Measurements from ENCODE around the gene SHISAL2A. TPM values are rescaled to one million over a fixed set of nuclear protein-coding genes. Genes with fewer than 3 reads are reported as not detected.

SHISAL2A gene
- total and polyA plus RNA-seq, 10 of the 15 experiments (the other 5 are each of a cell fraction or from before 2014, with no cell fraction given) = 0.18 to 0.67 (median 0.45) TPM

DNA sequence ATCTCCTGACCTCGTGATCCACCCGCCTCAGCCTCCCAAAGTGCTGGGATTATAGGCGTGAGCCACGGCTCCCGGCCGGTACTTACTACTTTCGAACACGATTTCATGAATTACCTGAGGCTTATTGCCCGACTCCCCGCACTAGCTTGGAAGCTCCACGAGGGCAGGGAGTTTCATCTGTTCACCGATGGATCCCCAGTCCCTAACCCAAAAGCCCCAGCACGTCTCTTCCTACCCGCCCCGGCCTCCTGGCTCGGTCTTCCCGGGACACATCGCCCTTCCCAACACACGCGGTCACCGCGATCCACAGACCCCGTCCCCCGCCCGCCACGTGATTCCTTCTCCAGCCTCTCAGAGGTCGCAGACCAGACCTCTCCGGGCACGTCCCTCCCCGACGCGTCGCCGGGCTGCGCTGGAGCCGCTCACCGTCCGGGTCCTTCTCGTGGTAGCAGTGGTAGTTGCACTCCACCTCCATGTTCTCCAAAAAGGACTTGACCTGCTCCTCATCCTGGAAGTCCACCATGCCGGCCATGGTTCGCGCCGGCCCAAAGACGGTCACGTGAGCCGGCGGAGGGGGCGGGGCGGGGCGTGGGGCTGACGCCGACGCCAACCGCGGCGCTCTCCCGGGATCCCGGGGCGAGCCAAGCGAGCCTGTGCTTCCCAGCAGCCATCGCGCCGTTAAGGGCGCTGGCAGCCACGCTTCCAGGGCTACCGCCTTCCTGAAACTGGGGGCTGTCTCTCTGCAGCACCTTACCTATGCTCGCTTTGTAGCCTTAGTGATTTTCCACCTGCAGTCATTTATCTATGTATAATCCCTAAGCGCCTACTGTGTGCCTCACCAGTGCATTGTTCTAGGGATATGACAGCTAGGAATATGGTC, 65.1 kb downstream of the SHISAL2A start, which contains the start of gene COA7 (continued):
- TF ChIP-seq, protein P1, sequence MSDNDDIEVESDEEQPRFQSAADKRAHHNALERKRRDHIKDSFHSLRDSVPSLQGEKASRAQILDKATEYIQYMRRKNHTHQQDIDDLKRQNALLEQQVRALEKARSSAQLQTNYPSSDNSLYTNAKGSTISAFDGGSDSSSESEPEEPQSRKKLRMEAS (IDR thresholded peaks at IDR 0.05; ENCODE audit: low read depth, low read length) = peak; percentile 18
- TF ChIP-seq YY1 (IDR thresholded peaks at IDR 0.05; ENCODE audit: low read depth, low read length) (peak; percentile 90), RUNX3 (IDR thresholded peaks at IDR 0.05; ENCODE audit: low read length) (peak; percentile 36), RB1 (IDR thresholded peaks at IDR 0.05; ENCODE audit: borderline replicate concordance) (0 out of 2 replicates have a peak, but pooled peaks have one; percentile 20), TBL1XR1 (IDR thresholded peaks at IDR 0.05; ENCODE audit: low read depth, low read length) (no peak), GATAD2B (conservative IDR thresholded peaks at IDR 0.05; ENCODE audit: low read depth) (peak; percentile 55), PKNOX1 (IDR thresholded peaks at IDR 0.05) (no peak), CBX5 (IDR thresholded peaks at IDR 0.05; ENCODE audit: low read depth) (no peak), IKZF2 (IDR thresholded peaks at IDR 0.05) (peak; percentile 53 to 67; a peak in 3 of 4 replicates), EGR1 (IDR thresholded peaks at IDR 0.05; ENCODE audit: borderline replicate concordance in 1 of 2, low read depth in 2 of 2, low read length in 2 of 2) (peak in 1 of 2 experiments; percentile 20; a peak in 1 of 3 replicates), SPI1 (IDR thresholded peaks at IDR 0.05; ENCODE audit: borderline replicate concordance, insufficient read depth, low read depth, low read length) (no peak), USF2 (IDR thresholded peaks at IDR 0.05; ENCODE audit: borderline replicate concordance, low read depth, low read length) (peak; percentile 28), PBX3 (IDR thresholded peaks at IDR 0.05; ENCODE audit: insufficient replicate concordance, low read depth, low read length) (no peak), SMAD5 (IDR thresholded peaks at IDR 0.05; ENCODE audit: low read depth) (0 out of 2 replicates have a peak, but pooled peaks have one; percentile 43), ZNF24 (IDR thresholded peaks at IDR 0.05) (no peak), NR2C1 (IDR thresholded peaks at IDR 0.05) (no peak), MXI1 (IDR thresholded peaks at IDR 0.05; ENCODE audit: low read depth, low read length) (no peak), NR2F1 (conservative IDR thresholded peaks at IDR 0.05) (peak; percentile 67), SIN3A (IDR thresholded peaks at IDR 0.05; ENCODE audit: low read depth, low read length) (0 out of 2 replicates have a peak, but pooled peaks have one; percentile 36), BACH1 (IDR thresholded peaks at IDR 0.05; ENCODE audit: borderline replicate concordance) (0 out of 2 replicates have a peak, but pooled peaks have one; percentile 4), RAD51 (IDR thresholded peaks at IDR 0.05) (peak; percentile 85), PAX8 (IDR thresholded peaks at IDR 0.05) (no peak)
- TF ChIP-seq, protein P2, sequence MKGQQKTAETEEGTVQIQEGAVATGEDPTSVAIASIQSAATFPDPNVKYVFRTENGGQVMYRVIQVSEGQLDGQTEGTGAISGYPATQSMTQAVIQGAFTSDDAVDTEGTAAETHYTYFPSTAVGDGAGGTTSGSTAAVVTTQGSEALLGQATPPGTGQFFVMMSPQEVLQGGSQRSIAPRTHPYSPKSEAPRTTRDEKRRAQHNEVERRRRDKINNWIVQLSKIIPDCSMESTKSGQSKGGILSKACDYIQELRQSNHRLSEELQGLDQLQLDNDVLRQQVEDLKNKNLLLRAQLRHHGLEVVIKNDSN (IDR thresholded peaks at IDR 0.05; ENCODE audit: borderline replicate concordance, extremely low read length, insufficient read depth, low read depth, low read length) = peak; percentile 78
- TF ChIP-seq, protein P3, sequence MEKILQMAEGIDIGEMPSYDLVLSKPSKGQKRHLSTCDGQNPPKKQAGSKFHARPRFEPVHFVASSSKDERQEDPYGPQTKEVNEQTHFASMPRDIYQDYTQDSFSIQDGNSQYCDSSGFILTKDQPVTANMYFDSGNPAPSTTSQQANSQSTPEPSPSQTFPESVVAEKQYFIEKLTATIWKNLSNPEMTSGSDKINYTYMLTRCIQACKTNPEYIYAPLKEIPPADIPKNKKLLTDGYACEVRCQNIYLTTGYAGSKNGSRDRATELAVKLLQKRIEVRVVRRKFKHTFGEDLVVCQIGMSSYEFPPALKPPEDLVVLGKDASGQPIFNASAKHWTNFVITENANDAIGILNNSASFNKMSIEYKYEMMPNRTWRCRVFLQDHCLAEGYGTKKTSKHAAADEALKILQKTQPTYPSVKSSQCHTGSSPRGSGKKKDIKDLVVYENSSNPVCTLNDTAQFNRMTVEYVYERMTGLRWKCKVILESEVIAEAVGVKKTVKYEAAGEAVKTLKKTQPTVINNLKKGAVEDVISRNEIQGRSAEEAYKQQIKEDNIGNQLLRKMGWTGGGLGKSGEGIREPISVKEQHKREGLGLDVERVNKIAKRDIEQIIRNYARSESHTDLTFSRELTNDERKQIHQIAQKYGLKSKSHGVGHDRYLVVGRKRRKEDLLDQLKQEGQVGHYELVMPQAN (conservative IDR thresholded peaks at IDR 0.05) = peak; percentile 53; the same call in 1 of the 2 replicates
